Activated CD8-positive, alpha-beta memory T cell treated with anti-CD3 and anti-CD28 coated beads for 4 hours (primary cell): ENCODE results near the gene SMAD2.

Experiments used
- DNase-seq, 2 donors: peaks; one replicate each; pipeline ENCODE4 v3.0.0-alpha.2; 2020; ENCODE audit warnings: low read depth in 2 of 2

The SMAD2 gene

GRCh38 chr18:47898055-47898454, 32.4 kb downstream of the SMAD2 start:
- no peak for DNase-seq

- DNase-seq = no peak
Observed at GRCh38 chr18:47895565-47896250, 34.8 kb downstream of the SMAD2 start.

- no peak for DNase-seq
Observed at GRCh38 chr18:47893939-47894699, 36.3 kb downstream of the SMAD2 start.

GRCh38 chr18:47893047-47893446, 37.4 kb downstream of the SMAD2 start:
- no peak for DNase-seq

GRCh38 chr18:47888156-47888555, 42.3 kb downstream of the SMAD2 start:
- no peak for DNase-seq

GRCh38 chr18:47887227-47887626, 43.2 kb downstream of the SMAD2 start:
- DNase-seq = no peak

- DNase-seq = no peak
Observed at GRCh38 chr18:47883771-47884413, 46.6 kb downstream of the SMAD2 start.

GRCh38 chr18:47882641-47883040, 47.8 kb downstream of the SMAD2 start:
- DNase-seq = no peak

- no peak for DNase-seq
Observed at GRCh38 chr18:47881752-47882455, 48.6 kb downstream of the SMAD2 start.

GRCh38 chr18:47881042-47881441, 49.4 kb downstream of the SMAD2 start:
- DNase-seq = no peak

GRCh38 chr18:47877892-47878291, 52.6 kb downstream of the SMAD2 start:
- no peak for DNase-seq

GRCh38 chr18:47876813-47877212, 53.6 kb downstream of the SMAD2 start:
- DNase-seq = no peak

- no peak for DNase-seq
Observed at GRCh38 chr18:47873625-47874024, 56.8 kb downstream of the SMAD2 start.

GRCh38 chr18:47872426-47872825, 58.0 kb downstream of the SMAD2 start:
- DNase-seq = no peak

- DNase-seq = no peak
Observed at GRCh38 chr18:47871288-47871687, 59.2 kb downstream of the SMAD2 start.

- no peak for DNase-seq
Observed at GRCh38 chr18:47870605-47871004, 59.9 kb downstream of the SMAD2 start.

- no peak for DNase-seq
Observed at GRCh38 chr18:47868744-47869143, 61.7 kb downstream of the SMAD2 start.

- no peak for DNase-seq
Observed at GRCh38 chr18:47865183-47865582, 65.3 kb downstream of the SMAD2 start.

GRCh38 chr18:47863041-47863440, 67.4 kb downstream of the SMAD2 start:
- DNase-seq = no peak

GRCh38 chr18:47858607-47859006, 71.9 kb downstream of the SMAD2 start:
- DNase-seq = no peak

- DNase-seq = no peak
Observed at GRCh38 chr18:47847635-47848034, 82.8 kb downstream of the SMAD2 start.

GRCh38 chr18:47846431-47846830, 84.0 kb downstream of the SMAD2 start:
- no peak for DNase-seq
